T-helper 22 cell (primary cell): ENCODE results near the gene ADGRL1.
"Not testable (repeated sequence)": the region's sequence is repeated elsewhere in the genome, so short reads cannot be mapped to it uniquely, and the experiment has no call there.

Source experiments
- DNase-seq: peaks from one replicate; pipeline ENCODE4 v3.0.0-alpha.2; 2020; ENCODE audit warnings: low read depth

Gene ADGRL1

GRCh38 chr19:14218620-14219330 lies 12.8 kb upstream of the ADGRL1 start:
- DNase-seq = no peak

DNA sequence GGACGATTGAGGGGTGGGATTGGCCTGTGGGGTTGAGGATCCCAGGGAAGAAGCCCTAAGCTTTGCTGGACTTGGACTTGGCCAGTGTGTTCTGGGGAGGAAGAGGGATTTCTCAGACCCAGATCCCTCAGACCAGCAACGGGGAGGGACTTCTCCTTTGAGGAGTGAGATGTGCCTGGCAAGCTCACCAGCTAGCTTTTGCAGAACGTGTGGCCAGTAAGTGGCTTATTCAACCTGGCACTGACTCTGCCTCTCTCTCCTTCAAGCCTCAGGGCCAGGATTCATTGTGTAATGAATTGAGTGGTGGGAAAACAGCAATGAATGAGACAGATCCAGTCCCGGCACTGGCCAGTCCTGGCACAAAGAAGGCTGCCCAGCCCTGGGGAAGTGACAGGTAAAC lies 11.9 kb upstream of the ADGRL1 start:
- not testable (repeated sequence) for DNase-seq

DNA sequence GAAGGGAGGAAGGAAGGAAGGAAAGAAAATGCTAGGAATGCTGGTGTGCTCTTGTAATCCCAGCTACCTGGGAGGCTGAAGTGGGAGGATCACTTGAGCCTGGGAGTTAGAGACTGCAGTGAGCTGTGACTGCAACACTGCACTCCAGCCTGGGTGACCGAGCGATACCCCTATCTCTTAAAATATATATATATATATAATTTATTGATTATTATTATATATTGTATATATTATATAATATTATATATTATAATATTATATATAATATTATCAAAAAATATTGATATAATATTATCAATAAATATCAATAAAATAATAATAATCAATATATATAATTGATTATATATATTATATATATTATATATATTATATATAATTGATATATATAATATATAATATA lies 8.6 kb upstream of the ADGRL1 start:
- DNase-seq = no peak

DNA sequence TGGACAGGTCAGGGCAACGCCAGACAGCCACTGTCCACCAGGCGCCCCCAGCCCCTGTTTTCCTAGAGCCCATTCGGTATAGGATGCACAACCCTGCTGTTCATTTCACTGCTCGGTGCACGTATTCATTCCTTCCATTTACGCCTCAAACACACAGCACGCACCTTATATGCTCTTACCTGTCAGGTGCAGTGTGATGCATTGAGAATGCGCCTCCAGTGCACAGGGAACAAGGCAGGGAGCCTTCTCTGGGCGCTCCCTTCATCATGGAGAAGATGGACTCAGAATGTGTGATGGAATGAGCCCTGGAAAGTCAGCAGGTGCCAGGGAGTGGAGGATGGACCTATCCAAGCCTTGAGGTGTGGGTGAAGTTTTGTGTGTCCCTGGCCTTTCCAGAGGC lies 4.2 kb upstream of the ADGRL1 start:
- not testable (repeated sequence) for DNase-seq

DNA sequence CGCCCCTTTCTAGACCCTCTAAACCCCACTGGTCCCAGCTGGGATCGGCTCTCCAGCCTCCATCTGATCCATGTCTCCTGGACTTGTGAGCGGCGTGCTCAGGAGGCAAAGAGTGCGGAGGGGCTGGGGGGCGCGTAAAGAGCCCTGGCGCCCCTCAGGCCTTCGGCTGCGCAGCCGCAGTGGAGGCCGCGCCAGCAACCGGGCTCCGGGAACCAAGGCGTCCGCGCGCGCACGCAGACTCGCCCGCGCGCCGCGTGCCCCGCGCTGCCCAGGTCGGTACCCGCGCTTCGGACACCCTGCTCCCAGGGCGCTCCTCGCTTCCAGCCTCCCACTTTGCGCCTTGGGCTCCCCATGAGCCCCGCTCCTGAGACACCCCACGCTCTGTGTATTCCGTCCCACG lies 3.4 kb upstream of the ADGRL1 start:
- DNase-seq = not testable (repeated sequence)

GRCh38 chr19:14208496-14208895 lies 2.5 kb upstream of the ADGRL1 start:
- DNase-seq = not testable (repeated sequence)

- DNase-seq = not testable (repeated sequence)
These were observed 1.8 kb upstream of the ADGRL1 start for GRCh38 chr19:14207796-14208195.

GRCh38 chr19:14206737-14207726 lies 1.1 kb upstream of the ADGRL1 start:
- DNase-seq = peak; percentile 65

GRCh38 chr19:14206308-14206707 lies 339 bp upstream of the ADGRL1 start:
- DNase-seq = not testable (repeated sequence)

GRCh38 chr19:14204676-14205451 lies 1.1 kb downstream of the ADGRL1 start:
- not testable (repeated sequence) for DNase-seq

DNA sequence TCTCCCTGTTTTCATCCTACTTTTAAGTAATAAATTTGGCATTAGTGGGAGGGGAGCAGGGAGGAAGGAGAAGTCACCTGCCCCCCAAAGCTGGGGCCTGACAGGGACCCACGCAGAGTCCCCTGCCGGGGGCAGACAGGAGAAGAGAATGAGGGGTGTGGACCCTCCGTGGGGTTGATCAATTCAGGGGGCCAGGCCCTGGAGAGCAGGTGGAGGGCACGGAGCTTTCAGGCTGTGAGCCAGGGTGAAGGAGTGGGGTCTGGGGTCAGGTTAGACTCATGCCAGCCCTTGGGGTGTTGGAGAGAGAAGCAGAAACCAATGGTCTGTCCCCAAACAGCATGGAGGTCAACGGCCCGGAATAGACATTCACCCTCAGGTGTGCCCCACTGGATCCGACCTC lies 1.8 kb downstream of the ADGRL1 start:
- not testable (repeated sequence) for DNase-seq

DNA sequence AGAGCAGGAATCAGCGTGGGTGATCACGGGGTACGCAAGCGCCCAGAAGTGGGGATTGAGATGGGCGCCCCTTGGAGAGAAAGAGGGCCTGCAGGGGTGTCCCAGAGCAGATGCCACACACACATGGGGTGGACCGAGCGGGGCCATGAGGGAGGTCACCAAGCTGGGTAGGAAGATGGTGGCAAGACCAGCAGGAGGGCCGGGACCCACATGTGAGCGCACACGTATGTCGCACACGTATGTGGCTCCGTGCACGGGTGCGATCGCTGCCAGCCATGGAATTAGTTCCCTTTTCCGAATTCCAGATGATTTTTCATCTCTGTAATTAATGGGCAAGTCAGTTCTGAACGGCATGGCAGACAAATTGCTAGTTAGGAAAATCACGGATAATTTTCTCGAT lies 2.2 kb downstream of the ADGRL1 start:
- DNase-seq = not testable (repeated sequence)

GRCh38 chr19:14203177-14203576 lies 2.8 kb downstream of the ADGRL1 start:
- DNase-seq = no peak

DNA sequence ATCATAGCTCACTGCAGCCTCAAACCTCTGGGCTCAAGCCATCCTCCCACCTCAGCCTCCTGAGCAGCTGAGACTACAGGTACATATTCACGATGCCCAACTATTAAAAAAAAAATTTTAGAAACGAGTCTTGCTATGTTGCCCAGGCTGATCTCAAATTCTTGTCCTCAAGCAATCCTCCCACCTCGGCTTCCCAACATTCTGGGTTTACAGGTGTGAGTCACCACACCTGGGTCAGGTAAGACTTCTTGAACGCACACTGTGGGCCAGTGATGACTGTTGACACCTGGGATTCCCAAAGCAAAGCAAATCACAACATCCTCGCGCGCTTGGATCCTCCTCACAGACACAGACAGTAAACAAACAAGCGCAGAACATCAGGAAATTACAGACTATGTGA lies 4.5 kb downstream of the ADGRL1 start:
- DNase-seq = not testable (repeated sequence)

DNA sequence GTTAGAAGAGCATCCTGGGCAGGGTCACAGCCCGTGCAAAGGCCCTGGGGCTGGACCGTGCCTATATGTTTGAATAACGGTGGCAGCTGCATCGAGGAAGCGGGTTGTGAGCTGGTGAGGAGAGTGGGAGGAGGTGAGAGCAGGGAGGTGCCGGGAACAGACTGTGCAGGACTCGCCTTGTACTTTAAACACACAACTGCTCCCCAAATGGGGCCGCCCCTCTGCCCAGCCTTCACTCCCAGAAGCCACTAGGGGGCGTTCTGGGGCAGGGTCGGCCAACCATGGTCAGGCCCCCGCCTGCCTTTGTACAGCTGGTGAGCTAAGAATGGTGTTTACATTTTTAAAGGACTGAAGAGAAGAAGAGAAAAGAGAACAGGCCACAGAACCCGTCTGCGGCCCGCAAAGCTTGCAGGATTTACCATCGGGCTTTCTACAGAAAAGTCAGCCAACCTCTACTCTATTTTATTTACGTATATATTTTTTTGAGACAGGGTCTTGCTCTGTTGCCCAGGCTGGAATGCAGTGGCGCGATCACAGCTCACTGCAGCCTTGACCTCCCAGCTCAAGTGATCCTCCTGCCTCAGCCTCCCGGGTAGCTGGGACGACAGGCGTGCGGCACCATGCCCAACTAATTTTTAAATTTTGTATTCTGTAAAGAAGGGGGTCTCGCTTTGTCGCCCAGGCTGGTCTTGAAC lies 5.7 kb downstream of the ADGRL1 start:
- not testable (repeated sequence) for DNase-seq

GRCh38 chr19:14198384-14199376 lies 7.3 kb downstream of the ADGRL1 start:
- DNase-seq = no peak

DNA sequence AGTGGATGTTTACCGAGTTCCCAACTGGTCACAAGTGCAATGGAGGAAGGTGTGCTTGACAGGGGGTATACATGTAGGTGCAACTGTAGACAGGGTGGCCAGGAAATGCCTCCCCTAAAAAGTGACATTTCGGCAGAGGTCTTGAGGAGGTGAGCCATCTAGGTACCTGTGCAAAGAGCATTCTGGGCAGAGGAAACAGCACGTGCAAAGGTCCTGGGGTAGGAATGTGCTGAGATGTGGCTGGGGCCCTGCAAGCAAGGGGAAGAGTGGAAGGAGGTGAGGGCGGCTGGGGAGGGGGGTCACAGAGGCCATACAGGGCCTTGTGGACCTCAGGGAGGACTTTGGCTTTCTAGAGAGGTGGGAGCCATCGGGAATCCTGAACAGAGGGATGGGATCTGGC lies 8.1 kb downstream of the ADGRL1 start:
- no peak for DNase-seq

DNA sequence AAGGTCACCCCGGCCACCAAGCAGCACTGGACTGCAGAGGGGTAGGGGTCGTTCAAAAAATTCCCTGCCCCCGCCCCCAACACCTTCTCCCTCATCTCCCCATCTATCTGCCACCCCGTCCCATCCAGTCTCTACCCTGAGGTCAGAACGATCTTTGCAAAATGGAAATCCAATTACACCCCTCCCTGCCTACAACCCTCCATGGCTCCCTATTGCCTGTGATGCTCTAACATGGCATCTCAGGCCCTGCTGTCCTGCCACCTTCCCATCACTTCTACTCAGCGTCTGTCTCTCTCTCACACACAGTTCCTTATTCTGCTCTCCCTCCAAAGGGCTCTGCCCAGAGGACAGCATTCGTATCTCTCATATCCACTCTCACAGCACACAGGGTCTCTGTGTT lies 8.7 kb downstream of the ADGRL1 start:
- DNase-seq = not testable (repeated sequence)

- DNase-seq = peak; percentile 47
These were observed 9.9 kb downstream of the ADGRL1 start for GRCh38 chr19:14196105-14196504.

DNA sequence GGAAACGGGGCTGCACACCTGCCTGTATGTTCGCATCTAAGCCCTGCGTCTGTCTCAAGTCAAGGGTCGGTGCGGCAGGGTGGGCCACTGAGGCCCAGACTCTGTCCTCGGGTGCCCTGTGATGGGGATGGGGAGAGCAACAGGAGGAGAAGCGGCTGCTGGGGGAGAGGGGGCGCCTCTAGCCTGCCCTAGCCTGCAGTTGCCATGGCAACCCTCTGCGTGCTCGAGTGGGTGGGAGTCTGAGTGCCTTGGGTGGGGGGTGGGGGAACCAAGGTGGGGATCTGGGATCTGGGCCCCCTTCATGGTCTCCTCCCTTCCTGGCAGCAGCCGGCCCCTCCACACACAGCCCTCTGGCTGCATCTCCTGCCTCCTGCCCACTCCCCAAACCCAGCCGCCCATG lies 10.8 kb downstream of the ADGRL1 start:
- not testable (repeated sequence) for DNase-seq
